HUES64 (cell line): ENCODE results near the gene OLIG2.

ENCODE experiments used
- H3K27ac ChIP-seq: 2 replicates; pipeline ENCODE4 v1.7.0; 2013; ENCODE audit warnings: low read depth, low read length, inconsistent platforms
- H3K27me3 ChIP-seq: 2 replicates; pipeline ENCODE4 v1.6.1; 2013; ENCODE audit warnings: mild to moderate bottlenecking, low read length; ENCODE audit not compliant: insufficient read depth
- H3K36me3 ChIP-seq: 2 replicates; pipeline ENCODE4 v1.6.1; 2013; ENCODE audit warnings: mild to moderate bottlenecking, low read length; ENCODE audit not compliant: insufficient read depth
- H3K4me1 ChIP-seq: 2 replicates; pipeline ENCODE4 v1.6.1; 2013; ENCODE audit warnings: mild to moderate bottlenecking, low read length, moderate library complexity; ENCODE audit not compliant: insufficient read depth
- H3K4me3 ChIP-seq: 2 replicates; pipeline ENCODE4 v1.5.1; 2013; ENCODE audit warnings: mild to moderate bottlenecking, low read length, moderate library complexity
- H3K9ac ChIP-seq: 2 replicates; pipeline ENCODE4 v1.6.1; 2013; ENCODE audit warnings: mild to moderate bottlenecking, low read depth, low read length
- H3K9me3 ChIP-seq: 2 replicates; pipeline ENCODE4 v1.6.1; 2013; ENCODE audit warnings: low read depth, low read length; ENCODE audit not compliant: insufficient read depth
- WGBS: fragments of 150-250, 120-280 bp; methylation state at CpG from one replicate; pipeline ENCODE4 v1.1.7; 2013; ENCODE audit warnings: missing lambda C conversion rate; 5-methylcytosine and 5-hydroxymethylcytosine counted together

Gene OLIG2

GRCh38 chr21:33020558-33021100 lies 5.1 kb upstream of the OLIG2 start:
- Histone ChIP-seq H3K9ac (no peak overlapping the region), H3K36me3 (no peaks in the 10 kb centered on the region), H3K27ac (no peak overlapping the region), H3K4me3 (peak overlapping the region; percentile 47), H3K9me3 (no peaks in the 10 kb centered on the region), H3K27me3 (peaks cover 100% of the 10 kb centered on the region), H3K4me1 (peaks cover 17% of the 10 kb centered on the region; the same call in 1 of the 2 replicates)
- WGBS, result 27% methylated on average over 14 of the region's 16 CpGs

- Histone ChIP-seq H3K4me3 (no peak overlapping the region), H3K4me1 (peaks cover 17% of the 10 kb centered on the region; the same call in 1 of the 2 replicates), H3K27me3 (peaks cover 100% of the 10 kb centered on the region), H3K36me3 (no peaks in the 10 kb centered on the region), H3K9ac (no peak overlapping the region), H3K9me3 (no peaks in the 10 kb centered on the region), H3K27ac (no peak overlapping the region)
- 61% methylated on average over 11 of the region's 11 CpGs for WGBS
These were observed 4.6 kb upstream of the OLIG2 start for GRCh38 chr21:33021150-33021549.

GRCh38 chr21:33021667-33022066 lies 4.1 kb upstream of the OLIG2 start:
- peaks cover 100% of the 10 kb centered on the region for H3K27me3 ChIP-seq
- H3K4me1 ChIP-seq, result peaks cover 17% of the 10 kb centered on the region; the same call in 1 of the 2 replicates
- no peaks in the 10 kb centered on the region for H3K36me3 ChIP-seq
- WGBS, result 44% methylated on average over 4 of the region's 4 CpGs
- H3K9ac ChIP-seq, result no peak overlapping the region
- H3K4me3 ChIP-seq, result no peak overlapping the region
- H3K9me3 ChIP-seq, result no peaks in the 10 kb centered on the region
- no peak overlapping the region for H3K27ac ChIP-seq

GRCh38 chr21:33022489-33022827 lies 3.3 kb upstream of the OLIG2 start:
- H3K27me3 ChIP-seq, result peaks cover 100% of the 10 kb centered on the region
- no peaks in the 10 kb centered on the region for H3K9me3 ChIP-seq
- peak overlapping the region; percentile 27 for H3K4me3 ChIP-seq
- WGBS, result 23% methylated on average over 17 of the region's 17 CpGs
- H3K4me1 ChIP-seq, result peaks cover 17% of the 10 kb centered on the region; the same call in 1 of the 2 replicates
- no peak overlapping the region for H3K27ac ChIP-seq
- H3K9ac ChIP-seq, result no peak overlapping the region
- no peaks in the 10 kb centered on the region for H3K36me3 ChIP-seq

- H3K27me3 ChIP-seq, result peaks cover 100% of the 10 kb centered on the region
These were observed 2.7 kb upstream of the OLIG2 start for GRCh38 chr21:33022828-33023573.

GRCh38 chr21:33023574-33024200 lies 2.0 kb upstream of the OLIG2 start:
- Histone ChIP-seq H3K9ac (no peak overlapping the region), H3K36me3 (no peaks in the 10 kb centered on the region), H3K27me3 (peaks cover 100% of the 10 kb centered on the region), H3K27ac (no peak overlapping the region), H3K4me1 (peaks cover 17% of the 10 kb centered on the region; the same call in 1 of the 2 replicates), H3K9me3 (no peaks in the 10 kb centered on the region), H3K4me3 (peak overlapping the region; percentile 22; the same call in 1 of the 2 replicates)
- WGBS, result 3% methylated on average over 49 of the region's 49 CpGs

More at GRCh38 chr21:33022828-33023573, 2.7 kb upstream of the OLIG2 start:
- no peaks in the 10 kb centered on the region for H3K36me3 ChIP-seq
- H3K9me3 ChIP-seq, result no peaks in the 10 kb centered on the region
- peak overlapping the region; percentile 27 for H3K4me3 ChIP-seq
- H3K4me1 ChIP-seq, result peaks cover 17% of the 10 kb centered on the region; the same call in 1 of the 2 replicates
- H3K9ac ChIP-seq, result no peak overlapping the region
- no peak overlapping the region for H3K27ac ChIP-seq
- 1% methylated on average over 52 of the region's 52 CpGs for WGBS

GRCh38 chr21:33024201-33025103 lies 1.3 kb upstream of the OLIG2 start:
- H3K4me3 ChIP-seq, result peak overlapping the region; percentile 58
- 5% methylated on average over 39 of the region's 40 CpGs for WGBS
- no peak overlapping the region for H3K27ac ChIP-seq
- no peaks in the 10 kb centered on the region for H3K36me3 ChIP-seq
- peaks cover 100% of the 10 kb centered on the region for H3K27me3 ChIP-seq
- no peaks in the 10 kb centered on the region for H3K9me3 ChIP-seq
- H3K9ac ChIP-seq, result no peak overlapping the region
- peaks cover 23% of the 10 kb centered on the region for H3K4me1 ChIP-seq

GRCh38 chr21:33025106-33025488 lies 638 bp upstream of the OLIG2 start:
- peaks cover 23% of the 10 kb centered on the region for H3K4me1 ChIP-seq
- H3K27me3 ChIP-seq, result peaks cover 100% of the 10 kb centered on the region
- no peak overlapping the region for H3K27ac ChIP-seq
- no peaks in the 10 kb centered on the region for H3K9me3 ChIP-seq
- WGBS, result under 1% methylated on average over 22 of the region's 22 CpGs
- no peak overlapping the region for H3K9ac ChIP-seq
- H3K4me3 ChIP-seq, result peak overlapping the region; percentile 58
- no peaks in the 10 kb centered on the region for H3K36me3 ChIP-seq

- H3K27ac ChIP-seq, result no peak overlapping the region
- peaks cover 100% of the 10 kb centered on the region for H3K27me3 ChIP-seq
- no peak overlapping the region for H3K4me3 ChIP-seq
- WGBS, result 7% methylated on average over 21 of the region's 21 CpGs
- peaks cover 23% of the 10 kb centered on the region for H3K4me1 ChIP-seq
- H3K36me3 ChIP-seq, result no peaks in the 10 kb centered on the region
- H3K9ac ChIP-seq, result no peak overlapping the region
- no peaks in the 10 kb centered on the region for H3K9me3 ChIP-seq
These were observed 716 bp downstream of the OLIG2 start for GRCh38 chr21:33026443-33026858.

- Histone ChIP-seq H3K9ac (no peak overlapping the region), H3K36me3 (no peaks in the 10 kb centered on the region), H3K27ac (no peak overlapping the region), H3K27me3 (peaks cover 100% of the 10 kb centered on the region), H3K4me3 (0 out of 2 replicates have a peak overlapping the region, but pooled peaks have one; percentile 19), H3K4me1 (peaks cover 23% of the 10 kb centered on the region), H3K9me3 (no peaks in the 10 kb centered on the region)
- WGBS, result 2% methylated on average over 54 of the region's 54 CpGs
These were observed 1.2 kb downstream of the OLIG2 start for GRCh38 chr21:33026878-33027400.
